Endothelial cell of hepatic sinusoid (primary cell): Measurements from ENCODE around the gene TOR1A.

Experiments
- in situ Hi-C: cut with HindIII; loops from 2 replicates; pipeline ENCODE4 v1.10.0; 2017; ENCODE audit warnings: low sequenced_read_pairs

Gene TOR1A

DNA sequence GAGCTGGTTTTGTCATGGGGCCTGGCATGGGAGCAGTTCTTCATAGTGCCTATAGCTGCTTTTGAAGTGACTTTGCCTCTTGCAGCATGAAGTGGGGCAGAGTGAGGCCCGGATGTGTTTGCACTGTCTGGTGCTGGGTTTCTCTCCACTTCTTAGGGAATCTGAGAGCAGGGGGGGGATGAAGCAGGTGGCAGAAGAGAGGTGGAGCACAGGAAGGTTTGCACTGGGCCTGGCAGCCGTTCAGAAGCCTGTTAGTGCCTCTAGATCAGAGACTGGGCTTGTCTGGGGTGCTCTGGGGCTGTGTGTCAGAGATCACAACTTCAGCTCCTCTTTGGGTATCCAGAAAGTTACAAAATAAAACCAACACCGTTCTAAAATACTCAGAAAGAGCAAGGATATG lies 29.7 kb upstream of the TOR1A start:
- in situ Hi-C loops = no loop called here

DNA sequence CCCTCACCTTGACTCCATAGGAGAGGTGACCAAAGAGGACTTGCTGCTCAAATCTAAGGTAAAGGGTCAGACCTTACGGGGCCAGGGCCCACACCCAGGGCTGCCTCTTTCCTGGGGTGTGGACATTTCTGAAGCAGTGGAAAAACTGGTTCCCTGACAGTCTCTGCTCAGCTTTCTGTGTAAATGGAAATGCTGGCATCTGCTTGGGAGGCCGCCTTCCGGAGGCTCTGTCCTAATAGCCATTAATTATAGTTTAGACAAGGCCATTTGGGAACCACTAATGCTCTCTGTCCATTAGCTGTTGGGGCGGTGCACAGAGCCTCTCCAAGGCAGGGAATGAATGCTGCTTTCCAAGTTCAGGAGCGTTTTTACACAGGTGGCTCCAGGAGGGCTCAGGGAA lies 28.6 kb upstream of the TOR1A start:
- in situ Hi-C loops = no loop called here

DNA sequence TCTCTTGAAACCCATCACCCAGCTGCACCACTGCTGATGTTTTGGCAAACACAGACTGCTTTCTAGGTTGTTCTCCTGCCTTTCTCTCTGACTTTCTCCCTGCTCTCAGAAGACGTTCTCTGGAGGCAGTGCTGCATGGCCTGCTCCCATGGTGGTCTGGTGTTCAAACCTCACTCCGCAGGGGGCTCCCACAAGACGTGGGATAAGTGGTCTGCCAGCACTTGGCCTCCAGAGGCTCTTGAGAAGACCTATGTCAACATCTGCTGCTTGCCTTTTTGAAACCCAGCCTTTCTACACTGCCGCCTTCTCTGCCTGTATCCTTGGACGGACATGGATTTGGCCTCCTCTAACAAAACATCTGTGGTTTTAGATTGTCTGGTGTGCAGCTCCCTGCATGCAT lies 27.9 kb upstream of the TOR1A start:
- in situ Hi-C loops = no loop called here

DNA sequence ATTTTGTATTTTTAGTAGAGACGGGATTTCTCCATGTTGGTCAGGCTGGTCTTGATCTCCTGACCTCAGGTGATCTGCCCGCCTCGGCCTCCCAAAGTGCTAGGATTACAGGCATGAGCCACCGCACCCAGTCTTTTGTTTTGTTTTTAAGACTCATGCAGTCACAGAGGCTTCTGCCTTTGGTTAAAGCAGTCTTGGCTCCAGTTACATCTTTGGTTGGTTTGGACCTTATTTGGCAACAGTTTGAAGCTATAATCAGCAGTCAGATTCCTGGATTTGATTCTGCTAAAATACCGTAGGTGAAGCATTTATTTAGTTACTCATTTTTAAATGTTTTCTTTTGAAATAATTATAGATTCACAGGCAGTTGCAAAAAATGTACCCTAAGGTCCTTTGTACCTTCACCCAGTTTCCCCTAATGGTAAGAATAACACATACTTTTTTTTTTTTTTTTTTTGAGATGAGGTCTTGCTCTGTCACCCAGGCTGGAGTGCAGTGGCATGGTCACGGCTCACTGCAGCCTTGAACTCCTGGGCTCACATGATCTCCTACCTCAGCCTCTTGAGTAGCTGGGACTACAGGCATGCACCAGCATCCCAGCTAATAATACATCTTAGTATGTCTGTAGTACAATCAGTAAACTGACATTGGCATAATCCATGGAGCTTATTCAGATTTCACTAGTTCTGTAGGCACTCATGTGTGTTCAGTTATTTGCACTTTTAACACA lies 27.1 kb upstream of the TOR1A start:
- in situ Hi-C loops = no loop called here

DNA sequence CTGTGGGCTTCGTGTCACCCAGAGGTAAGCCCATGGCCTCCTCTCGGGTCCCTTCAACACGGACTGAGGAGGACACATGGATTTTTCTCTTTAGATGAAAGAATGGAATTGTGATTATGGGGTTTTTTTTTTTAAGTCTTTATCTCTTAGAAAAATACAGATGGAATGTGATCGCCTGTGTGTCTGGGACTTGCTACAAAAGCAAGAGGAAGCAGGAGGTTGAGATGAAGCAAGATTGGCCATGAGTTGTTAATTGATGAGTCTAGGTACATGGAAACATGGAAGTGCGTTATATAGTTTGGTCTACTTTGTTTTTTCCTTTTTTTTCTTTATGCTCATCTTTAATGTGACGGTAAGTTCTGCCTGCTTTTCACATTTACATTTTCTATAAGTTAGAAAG lies 26.0 kb upstream of the TOR1A start:
- in situ Hi-C loops = loop anchor here (25.0 kb wide), 1 partner anchor 412 kb away; the partner anchor contains the start of gene HMCN2

DNA sequence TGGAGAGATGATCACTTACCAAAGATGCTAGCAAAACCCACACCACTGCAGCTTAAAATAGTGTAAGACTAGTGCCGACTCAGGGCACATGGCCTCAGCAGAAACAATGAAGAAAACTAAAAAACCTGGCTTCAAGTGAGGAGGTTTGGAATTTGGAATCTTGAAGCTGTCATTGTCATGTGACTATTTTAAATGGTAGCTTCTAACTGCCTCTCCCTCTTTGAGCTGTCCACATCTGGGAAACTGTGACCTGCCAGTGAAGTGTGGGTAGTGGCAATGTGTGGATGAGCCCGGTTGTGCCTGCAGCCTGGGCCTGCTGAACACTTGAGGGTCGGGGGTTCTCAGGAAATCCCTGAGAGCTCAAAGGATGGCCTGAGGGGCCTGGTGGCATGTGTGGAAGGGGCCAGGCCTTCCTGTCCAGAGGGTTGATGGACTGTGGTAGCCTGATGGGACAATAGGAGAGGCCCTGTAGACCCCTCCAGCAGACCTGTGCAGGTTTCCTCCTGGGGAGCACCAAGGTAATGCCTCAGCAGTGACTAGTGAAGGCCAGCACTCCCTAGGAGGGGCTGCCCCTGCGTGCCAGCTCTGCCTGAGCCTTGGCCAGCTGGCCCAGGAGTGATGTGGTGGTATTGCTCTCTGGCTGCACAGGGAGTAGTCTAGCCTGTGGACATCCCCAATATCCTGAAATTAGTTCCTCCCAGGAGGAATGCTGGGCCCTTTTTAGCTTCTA lies 24.9 kb upstream of the TOR1A start:
- in situ Hi-C loops = loop anchor here (25.0 kb wide), 1 partner anchor 413 kb away; the partner anchor contains the start of gene HMCN2

DNA sequence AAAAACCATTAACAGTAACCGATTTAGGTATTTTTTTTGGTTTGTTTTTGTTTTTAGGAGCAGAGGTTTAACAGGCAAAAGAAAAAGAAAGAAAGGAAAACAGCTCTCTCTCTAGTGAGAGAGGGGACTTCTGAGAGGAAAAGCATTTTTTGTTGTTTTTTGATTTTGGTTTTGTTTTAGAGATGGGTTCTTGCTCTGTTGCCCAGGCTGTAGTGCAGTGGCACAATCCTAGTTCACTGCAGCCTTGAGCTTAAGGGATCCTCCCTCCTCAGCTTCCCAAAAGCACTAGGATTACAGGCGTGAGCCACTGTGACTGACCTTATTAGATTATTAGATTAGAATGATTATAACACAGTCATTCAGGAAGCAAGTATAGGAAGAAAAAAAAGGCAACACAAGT lies 21.4 kb upstream of the TOR1A start:
- in situ Hi-C loops = loop anchor here (25.0 kb wide), 1 partner anchor 417 kb away; the partner anchor contains the start of gene HMCN2

DNA sequence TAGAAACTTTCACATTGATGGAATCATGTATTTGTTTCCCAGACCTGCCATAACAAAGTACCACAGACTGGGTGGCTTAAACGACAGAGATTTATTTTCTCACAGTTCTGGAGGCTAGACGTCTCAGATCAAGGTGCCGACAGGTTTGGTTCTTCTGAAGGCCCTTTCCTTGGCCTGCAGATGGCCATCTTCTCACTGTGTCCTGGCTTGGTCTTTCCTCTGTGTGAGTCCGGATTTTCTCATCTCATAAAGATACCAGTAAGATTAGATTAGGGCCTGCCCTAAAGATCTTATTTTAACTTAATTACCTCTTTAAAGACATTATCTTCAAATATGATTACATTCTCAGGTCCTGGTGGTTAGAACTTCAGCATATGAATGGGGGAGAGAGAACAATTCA lies 17.1 kb upstream of the TOR1A start:
- in situ Hi-C loops = loop anchor here (25.0 kb wide), 1 partner anchor 421 kb away; the partner anchor contains the start of gene HMCN2

DNA sequence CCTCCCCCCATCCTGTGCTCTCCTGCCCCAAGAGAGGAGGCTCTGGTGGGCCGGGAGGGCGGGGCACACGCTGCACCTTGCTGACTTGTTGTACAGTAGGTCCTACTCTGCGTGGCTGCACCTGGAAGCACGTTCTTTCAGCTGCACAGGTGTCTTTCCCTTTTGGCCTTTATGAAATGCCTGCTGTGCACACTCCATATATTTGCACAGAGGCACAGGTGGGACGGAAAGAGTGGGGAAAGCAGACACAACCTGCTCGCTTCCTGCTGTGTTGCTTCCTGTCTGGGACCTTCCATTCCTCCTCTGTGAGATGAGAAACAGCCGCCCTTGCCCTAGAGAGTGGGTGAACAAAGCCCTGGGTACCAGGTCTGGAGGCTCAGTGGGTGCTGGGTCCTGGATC lies 16.1 kb upstream of the TOR1A start:
- in situ Hi-C loops = loop anchor here (25.0 kb wide), 1 partner anchor 422 kb away; the partner anchor contains the start of gene HMCN2

DNA sequence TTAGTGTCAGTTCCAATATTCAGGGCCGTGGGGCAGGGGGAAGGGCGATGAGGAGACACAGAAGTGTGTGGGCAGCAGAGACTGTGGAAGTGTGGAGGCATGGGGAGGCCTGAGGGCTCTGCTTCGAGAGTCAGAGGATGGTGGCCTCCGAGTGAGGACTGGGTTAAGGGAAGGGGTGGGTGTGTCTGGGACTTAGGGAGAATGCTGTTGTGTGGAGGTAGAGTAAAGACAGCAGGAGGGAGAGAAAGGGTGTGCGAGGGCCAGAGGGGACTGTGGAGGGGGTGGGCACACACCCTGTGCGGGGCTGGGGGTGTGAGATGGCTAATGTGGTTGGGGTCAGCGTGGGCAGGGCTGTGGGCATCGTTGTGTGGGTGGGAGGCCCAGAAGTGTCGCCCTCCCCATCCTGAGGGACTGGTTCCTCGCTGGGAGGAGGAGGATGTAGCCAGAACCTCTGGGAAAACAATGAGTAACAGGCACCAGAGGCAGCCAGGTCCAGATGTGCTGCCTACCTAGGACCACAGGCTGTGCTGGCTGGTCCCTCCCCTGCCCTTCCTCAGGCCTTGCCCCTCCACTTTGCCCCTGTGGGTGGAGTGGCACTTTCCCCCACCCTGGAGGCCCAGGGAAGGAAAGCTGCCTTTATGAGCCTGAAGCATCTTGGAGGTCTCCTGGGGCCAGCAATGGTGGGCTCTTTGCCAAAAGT lies 15.5 kb upstream of the TOR1A start:
- in situ Hi-C loops = loop anchor here (10.0 to 25.0 kb wide), 2 partner anchors 215 to 423 kb away; partner anchors contain the start of genes GPR107 and HMCN2

DNA sequence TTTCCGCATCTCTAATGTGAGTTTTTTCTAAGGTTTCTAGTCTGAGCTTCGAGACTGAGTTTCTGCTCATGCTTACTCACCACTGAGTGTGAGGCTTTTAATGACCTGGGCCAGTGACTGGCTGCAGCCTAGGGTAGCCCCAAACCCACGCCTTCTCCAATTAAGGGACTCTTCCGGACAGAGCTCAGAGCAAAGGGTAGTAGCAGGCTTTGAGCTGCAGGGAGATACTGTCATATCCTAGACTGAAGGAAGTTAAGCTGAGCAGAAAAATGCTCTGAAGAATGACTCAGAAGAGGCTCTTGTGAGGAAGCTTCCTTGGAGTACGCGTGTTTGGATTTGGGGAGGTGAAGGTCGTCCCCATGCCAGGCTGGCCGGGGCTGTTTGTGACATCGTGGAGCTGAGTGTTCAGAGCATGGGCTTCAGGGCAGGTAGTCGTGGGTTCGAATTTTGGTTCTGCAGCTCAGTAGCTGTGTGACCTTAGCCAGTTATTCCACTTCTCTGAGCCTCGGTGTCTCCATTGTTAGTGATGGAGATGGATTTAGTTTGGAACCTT lies 14.8 kb upstream of the TOR1A start:
- in situ Hi-C loops = loop anchor here (10.0 to 25.0 kb wide), 2 partner anchors 216 to 424 kb away; partner anchors contain the start of genes GPR107 and HMCN2

DNA sequence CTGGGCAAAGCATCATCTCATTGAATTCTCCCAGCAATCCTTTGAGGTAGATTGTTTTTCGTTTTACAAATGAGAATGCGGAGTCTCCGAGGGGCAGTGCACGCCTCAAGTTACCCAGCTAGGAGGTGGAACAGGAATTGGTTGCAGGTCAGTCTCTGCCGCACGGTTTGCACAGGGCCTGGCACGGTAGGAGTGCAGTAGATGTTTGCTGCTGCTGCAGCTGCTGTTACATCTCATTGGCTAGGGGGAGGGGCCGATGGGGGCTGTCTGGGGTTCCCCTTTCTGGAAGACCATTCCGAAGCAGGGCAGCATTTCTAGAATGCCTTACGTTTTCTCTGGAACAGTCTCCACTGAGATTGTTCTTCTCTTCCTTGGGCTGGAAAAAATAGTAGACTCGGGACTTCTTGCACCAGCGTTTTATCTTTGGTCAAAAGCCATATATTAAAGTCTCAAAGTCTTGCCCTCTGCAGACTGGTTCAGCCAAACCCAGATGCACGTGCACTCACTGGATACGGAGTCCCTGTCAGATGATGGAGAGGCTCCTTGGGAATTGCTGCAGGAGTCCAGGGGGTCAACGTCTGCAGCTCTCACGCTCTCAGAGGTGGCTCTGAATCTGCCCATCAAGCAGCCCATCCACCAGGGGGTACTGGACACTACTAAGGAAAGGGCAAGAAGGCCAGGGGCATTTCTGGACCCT lies 12.5 kb upstream of the TOR1A start:
- in situ Hi-C loops = loop anchor here (10.0 to 25.0 kb wide), 2 partner anchors 218 to 426 kb away; partner anchors contain the start of genes GPR107 and HMCN2

DNA sequence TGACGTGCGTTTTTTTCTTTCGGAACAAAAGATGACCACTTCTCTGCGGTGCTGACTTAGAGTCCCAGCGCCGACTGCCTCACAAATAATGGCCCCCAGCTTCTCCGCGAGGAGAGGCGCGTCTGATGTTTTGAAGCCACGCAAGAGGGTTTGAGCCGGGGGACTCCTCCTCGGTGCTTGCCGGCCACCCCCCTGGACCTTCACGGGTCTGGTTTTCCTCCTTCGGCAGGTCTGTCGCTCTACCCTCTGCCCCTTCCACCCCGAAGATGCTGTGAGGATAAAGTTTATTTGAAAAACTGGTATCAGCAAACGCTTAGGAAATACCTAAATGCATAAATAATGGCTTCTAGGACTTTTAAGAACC lies 11.9 kb upstream of the TOR1A start:
- in situ Hi-C loops = loop anchor here (10.0 to 25.0 kb wide), 2 partner anchors 219 to 426 kb away; partner anchors contain the start of genes GPR107 and HMCN2

DNA sequence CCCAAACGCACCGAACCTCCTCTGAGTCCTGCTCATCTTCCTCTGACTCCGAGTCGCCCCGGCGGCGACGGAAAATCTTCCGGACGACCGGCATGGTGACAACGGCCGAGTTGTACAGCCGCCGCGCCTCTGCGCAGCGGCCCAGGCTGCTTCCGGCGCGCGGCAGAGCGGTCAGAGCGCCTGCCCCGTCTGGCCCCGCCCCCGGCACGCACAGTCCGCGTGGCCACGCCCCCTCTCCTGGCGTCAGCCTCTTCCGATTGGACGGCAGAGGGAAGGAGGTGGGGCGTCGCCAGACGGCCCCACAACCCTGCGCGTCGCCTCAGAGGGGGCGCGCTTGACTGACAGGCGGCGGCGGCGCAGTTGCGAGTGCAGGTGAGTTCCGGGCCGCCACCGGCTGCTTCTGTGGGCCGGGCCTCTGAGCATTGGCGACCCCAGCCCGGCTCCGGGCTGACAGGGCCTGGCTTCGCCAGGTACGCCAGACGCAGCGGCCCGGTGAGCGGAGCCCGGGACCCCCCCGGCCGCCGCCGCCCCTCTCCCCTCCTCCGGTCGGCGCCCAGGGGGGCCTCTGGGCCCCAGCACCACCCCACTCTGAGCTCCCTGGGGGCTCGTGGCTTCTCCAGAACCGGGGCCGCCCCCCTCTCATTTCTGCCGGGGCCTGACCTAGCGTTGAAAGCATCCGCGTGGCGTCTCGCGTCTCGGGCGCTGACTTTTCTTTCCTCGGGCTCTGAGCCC lies 11.4 kb upstream of the TOR1A start, which contains the start of the genes C9orf78 and USP20:
Gene C9orf78, minus strand, starts transcription at position 148 of the 732 bp plus-strand sequence. Its CDS starts 54 bp downstream, at position 94.
Gene USP20, plus strand, starts transcription at position 331 of the 732 bp plus-strand sequence. CDS start 17,098 bp downstream, outside the sequence.
- in situ Hi-C loops = loop anchor here (10.0 to 25.0 kb wide), 2 partner anchors 220 to 427 kb away; partner anchors contain the start of genes GPR107 and HMCN2

DNA sequence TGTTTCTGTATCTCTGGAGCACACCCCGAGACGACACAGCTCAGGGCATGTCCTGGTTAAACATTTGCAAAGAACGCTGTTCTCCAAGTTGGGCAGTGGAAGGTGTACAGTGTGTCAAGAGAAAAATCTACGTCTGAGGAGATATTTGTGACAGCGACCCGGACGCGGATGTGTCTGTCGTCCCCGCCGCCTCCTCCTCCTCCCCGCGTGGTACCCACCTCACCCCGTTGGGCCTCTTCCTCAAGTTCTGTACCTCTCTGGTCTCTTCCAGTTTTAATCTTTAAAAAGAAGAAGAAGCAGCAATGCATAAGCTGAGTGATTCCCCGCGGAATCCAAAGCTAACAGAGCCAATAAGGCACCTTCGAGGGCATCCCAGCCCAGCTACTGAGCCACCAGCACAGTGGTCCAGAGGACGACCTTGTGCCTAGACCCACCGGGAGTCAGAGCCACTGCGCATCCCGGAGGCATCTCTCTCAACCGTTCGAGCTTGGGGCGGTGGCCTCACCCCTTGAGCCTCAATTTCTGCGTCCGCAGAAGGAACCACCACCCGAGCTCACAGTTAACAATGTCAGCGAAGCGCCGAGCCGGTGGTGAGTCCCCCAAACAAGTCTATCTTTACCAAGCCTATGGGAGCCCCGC lies 10.7 kb upstream of the TOR1A start:
- in situ Hi-C loops = loop anchor here (10.0 to 25.0 kb wide), 2 partner anchors 220 to 428 kb away; partner anchors contain the start of genes GPR107 and HMCN2

DNA sequence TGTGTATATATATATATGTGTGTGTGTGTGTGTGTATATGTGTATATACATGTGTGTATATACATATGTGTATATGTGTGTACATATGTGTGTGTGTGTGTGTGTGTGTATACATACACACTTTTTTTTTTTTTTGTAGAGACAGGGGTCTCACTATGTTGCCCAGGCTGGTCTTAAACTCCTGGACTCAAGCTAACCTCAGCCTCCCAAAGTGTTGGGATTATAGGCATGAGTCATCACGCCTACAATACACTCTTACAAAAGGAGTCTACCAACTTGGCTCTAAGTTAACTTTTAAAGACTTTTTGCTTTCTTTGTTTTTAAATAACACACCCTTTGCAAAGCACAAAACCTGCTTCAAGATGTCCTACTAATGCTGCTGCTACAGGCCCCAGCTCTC lies 9.0 kb upstream of the TOR1A start:
- in situ Hi-C loops = loop anchor here (10.0 to 25.0 kb wide), 2 partner anchors 222 to 429 kb away; partner anchors contain the start of genes GPR107 and HMCN2

DNA sequence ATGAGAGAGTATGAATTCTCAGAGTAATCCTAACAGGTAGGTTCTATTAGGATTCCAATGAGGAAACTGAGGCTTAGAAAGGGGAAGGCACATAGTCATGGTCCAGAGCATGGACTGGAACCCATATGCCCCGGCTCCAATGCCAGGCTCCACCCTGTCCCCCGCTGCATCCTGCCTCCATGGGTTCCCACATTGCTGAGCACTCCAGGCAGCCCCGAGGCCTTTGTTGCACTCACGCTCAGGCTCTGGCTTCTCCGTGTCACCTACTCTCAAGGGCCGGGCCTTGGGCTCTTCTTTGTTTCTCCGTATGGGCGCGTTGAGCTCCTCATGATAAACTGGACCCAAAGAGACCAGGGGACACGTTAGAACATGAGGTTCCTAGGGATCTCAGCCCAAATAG lies 5.0 kb upstream of the TOR1A start:
- in situ Hi-C loops = loop anchor here (25.0 kb wide), 1 partner anchor 433 kb away; the partner anchor contains the start of gene HMCN2

DNA sequence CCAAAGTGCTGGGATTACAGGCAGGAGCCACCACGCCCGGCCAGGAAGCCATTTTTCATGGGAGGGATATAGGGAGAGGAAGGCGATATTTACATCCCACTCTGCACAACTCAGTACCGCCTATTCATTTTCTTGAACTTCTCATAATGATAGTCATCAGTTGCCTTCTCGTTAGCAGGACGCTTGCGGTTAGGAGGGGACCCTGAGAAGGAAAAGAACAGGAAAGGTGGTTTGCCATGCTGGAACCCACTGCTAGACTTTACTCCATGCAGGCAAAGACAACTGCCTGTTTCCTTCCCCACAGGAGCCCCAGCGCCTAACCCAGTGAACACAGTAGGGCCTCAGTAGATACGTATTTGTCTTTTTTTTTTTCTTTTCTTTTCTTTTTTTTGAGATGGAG lies 4.1 kb upstream of the TOR1A start:
- in situ Hi-C loops = loop anchor here (25.0 kb wide), 1 partner anchor 434 kb away; the partner anchor contains the start of gene HMCN2
